ENCODE measurements around the gene CTDSP2.
"Not testable (repeated sequence)": the region's sequence is repeated elsewhere in the genome, so short reads cannot be mapped to it uniquely, and the experiment has no call there.

Gene CTDSP2

DNA sequence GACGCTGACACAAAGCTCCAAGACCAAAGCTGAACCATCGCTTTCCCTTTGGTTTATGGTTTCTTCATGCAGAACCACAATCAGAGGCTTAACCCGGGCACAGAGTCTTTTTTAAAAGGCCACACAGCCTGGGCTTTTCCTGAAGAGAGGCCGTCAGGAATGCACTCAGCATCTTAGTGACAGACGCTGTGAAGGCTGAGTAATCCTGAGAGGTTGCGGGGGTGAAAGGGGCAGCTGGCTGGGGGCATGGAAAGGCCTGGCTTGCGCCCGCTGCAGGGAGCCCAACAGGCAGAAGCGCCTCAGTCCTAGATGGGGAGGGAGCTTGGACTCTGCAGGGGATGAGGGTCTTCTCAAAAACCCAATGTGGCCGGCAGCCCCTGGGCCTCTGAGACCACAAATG, 13.6 kb downstream of the CTDSP2 start:
- DNase-seq = no peak

DNA sequence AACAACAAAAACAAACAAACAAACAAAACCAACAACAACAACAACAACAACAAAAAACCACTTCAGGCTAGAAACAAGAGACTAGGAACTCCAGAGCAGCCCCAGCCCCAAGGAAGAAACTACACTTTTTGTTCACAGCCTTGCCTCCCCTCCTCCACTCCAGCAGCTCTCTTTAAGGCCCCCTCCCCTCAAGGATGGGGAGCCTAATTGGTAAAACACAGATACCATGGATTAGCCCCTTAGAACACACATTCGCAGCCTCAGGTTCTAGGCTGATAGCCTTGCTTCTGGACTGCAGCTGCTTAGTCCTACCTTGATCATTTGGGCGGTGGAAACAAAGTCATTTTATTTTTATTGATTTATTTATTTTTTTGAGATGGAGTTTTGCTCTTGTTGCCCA, 16.1 kb downstream of the CTDSP2 start:
- DNase-seq = no peak

DNA sequence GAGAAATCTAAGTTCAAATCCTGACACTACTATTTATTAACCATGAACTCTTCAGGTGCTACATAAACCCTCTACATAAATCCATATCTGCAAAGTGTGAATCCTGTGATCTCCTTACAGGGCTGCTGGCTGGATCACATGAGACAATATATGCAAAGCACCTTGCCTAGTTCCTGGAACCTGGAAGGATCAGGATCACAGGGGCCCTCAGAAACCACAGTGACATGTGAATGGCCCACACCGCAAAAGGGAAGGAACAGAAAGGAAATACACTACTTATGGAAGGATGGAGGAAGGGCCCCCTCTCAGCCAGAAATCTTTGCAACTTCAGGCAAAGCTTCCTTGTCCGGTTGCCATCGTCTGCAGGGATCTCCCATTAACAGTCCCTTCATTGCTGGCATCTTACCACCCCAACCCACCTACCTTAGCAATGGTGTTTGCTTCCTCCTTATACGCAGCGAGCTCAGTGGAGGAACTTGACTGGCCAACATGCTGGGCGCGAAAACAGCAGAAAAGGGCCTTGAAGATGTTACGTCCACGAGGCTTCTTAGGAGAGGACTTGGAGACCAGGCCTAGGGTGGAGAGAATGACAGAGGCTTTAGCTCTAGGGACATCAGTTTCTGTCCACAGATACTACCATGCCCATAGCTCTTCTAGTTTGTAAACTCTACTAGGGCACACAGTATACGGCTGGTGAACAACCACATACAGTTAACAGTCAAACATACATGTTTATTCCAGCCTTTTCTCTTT, 17.3 kb downstream of the CTDSP2 start:
- no peak for DNase-seq

DNA sequence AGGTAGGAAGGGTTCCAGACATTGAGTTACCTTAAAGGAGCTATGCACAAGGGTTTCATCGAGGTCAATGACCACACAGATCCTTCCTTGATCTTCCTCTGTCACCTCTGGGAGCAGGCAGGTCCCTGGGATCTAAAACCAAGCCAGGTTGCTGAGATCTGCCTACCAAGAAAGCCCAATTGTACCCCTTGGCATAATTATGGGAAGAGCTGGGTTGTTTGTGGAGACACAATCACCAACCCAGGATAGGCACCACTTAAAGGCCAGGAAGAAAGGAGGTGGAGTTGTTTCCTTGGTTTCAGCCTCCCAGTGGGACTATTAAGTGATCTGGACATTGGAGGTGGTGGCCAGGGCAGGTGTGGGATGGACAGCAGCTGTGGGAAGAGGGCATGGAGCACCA, 19.6 kb downstream of the CTDSP2 start:
- DNase-seq = no peak

DNA sequence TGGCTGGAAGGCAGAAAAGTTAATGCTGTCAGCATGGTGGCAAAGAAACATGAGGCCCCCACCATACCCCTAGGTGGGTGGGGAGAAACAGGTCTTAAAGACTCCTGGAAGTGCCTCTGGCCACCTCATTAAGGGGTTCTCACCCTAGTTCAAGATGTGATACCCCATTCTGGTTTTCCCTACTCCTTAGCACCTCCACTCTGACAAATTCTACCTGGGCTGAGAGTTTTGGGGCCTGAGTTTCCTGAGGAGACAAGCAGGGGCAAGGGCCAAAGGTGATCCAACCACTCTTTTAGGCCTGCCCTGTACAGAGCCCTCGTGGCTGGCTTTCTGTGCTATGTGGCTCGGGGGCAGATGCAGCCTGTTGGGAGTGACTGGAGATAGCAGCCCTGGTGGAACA, 20.1 kb downstream of the CTDSP2 start:
- no peak for DNase-seq

DNA sequence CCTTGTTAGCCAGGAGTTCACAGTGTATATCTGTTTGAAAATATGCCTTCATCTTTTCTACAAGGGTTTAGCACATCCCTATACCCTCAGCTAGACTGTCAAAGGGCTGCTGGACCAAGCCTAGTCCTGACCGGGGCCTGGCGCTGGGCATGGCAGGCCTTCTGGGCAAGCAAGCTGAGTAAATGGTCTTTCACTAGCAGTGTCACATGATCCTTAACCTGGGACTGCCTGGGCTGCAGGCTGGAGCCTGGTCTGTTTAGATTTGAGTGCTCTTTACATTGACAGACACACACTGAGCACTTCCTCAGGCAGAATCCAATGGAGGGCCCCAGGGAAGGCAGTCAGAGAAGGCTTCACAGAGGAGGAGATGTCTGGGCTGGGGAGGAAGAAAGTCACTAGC, 21.1 kb downstream of the CTDSP2 start:
- no peak for DNase-seq

DNA sequence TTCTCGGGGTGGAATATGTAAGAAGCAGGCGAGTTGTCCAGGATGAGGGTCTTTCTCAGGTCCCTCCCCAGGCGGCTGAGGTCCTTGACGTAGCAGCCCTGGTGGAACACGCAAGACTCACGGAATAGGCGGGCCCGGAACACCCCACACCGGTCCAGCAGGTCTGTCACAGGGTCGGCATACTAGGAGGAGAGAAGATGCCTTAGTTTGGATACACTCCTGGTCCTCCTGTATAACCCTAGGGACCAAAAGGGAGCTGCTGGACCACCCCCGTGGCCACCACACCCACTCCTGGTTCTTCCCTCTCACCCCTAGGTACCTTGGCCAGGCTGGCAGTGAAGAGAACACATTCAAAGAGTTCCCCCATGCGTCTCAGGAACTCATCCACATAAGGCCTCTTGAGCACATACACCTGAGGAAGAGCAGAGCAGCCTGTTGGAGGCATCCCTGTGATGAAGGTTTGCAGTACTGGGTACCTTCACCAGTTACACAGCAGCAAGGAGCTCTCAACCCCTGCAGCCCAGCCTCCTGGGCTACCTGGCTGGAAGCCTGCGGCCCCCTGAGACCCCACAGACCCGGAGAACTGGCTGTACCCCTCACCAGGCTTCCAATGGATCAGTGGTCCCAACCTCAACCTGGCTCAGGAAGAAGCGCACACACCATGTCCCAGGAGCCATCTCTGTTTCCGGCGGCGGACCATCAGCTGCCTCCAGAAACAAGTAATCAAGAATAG, 22.5 kb downstream of the CTDSP2 start:
- DNase-seq = no peak

DNA sequence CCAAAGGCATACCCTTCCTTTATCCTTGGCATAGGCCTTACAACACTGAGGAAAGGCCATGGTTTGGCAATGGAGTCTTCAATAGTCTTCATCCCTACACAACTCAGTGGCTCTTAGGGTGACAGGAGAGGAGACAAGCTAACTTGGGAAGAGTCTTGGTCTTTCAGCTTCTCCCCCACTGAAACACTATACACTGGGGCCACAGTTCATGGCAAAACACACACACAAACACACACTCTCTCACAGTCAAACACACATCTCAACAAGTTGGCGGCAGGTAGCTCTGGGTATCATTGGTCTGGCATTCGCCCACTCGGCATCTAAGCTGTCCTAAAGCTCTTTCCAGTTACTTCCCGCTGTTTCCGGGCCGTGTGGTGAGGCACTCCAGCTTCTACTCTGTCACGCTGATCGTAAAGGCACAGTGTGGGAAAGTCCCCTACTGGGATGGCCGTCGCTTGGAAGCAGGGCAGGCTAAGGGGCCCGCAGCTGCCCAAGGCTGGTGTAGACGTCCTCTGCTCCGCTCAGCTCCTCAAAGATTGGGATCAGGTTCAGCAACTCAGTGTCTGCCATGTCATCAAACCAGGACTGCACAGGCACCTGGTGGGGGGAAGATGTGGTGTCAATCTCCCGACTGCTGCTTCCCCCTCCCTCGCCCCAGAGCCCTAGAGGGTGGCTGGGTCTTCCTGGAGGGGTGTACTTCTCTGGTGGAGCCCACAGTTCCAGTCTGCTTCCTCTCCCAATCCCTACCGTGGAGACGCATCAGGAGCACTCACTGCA, 23.2 kb downstream of the CTDSP2 start:
- no peak for DNase-seq

DNA sequence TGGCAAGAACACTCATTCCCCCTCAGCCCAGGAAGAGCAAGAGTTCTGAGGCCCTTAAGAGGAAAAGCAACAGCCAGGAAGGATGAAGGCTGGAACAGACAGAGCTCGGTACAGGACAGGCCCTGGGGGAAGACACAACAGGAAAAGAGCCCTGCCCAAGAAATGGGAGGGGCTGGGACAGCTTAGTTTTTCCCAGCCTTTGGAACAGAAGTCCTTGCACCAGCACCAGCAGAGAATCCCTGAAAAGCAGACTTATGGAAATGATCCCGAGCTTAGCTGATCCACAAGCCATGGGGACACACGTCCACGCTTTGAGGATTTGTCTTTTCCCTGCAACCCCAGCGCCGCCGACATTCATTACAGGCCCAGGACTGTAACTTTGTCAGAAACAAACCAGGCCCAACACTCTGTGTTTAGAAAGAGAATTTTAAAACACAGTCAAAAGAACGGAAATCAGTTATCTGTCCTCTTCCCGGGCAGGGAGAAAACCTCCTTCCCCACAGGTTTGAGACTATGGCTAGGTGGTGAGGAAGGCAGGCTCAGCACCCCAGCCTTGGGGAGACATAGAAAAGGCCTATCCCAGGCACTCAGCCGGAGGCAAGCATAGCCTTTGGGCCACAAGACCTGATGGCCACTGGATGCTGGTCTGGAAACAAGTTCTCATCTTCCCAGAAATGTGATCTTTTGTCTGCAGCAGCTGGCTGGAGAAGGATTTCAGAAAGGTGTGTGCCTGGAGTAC, 24.0 kb downstream of the CTDSP2 start:
- no peak for DNase-seq

DNA sequence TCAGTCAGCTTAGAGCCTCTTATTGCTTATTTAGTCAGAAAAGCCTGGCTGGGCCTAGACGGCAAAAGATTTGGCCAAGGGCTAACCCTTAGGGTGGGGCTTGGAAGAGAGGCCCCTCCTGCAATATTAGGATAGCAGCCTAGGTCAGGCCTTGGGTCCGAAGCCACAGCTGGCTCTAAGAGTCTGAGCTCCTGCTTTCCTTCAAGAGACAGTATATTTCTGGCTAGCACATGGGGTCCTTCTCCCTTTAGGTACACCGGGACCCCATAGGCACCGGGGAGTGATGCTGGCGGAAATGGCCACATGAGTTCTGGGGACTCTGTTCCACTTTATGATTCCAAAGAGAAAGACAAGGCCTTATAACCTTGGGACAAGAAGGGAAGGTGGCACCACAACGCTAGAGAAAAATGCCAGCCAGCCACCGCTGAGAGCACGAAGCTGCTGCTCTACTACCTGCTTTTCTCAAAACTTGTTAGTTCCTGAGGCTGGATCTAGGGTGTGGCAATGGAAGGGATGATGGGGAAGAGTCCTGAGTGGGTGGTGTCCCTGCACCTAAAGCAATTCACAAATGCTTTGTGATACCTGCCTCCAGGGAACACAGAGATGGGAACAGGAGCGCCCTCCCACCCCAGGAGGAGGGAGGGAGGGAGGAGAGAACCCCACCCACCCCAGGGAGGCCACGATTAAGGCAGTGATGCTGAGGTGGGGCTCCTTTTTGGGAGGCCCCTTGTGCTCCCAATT, 24.9 kb downstream of the CTDSP2 start:
- DNase-seq = no peak

DNA sequence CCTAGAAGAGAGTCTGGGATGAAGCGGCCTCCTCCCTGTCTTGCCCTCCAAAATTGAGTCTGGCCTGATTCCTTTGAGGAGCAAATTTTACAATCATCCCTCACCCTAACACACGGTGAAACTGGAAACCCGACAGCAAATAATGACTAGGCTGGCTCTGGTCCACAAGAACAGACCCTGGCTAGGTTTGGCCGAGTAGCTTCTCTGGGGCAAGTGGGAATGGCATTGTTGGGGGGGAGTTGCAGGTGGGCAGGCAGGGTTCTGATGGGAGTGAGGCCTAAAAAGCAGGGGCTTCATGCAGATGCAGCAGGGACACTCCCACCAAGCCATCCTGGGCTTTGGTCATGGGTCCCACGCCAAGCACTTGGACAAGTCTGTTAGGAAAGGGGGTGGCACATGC, 25.5 kb downstream of the CTDSP2 start:
- not testable (repeated sequence) for DNase-seq

DNA sequence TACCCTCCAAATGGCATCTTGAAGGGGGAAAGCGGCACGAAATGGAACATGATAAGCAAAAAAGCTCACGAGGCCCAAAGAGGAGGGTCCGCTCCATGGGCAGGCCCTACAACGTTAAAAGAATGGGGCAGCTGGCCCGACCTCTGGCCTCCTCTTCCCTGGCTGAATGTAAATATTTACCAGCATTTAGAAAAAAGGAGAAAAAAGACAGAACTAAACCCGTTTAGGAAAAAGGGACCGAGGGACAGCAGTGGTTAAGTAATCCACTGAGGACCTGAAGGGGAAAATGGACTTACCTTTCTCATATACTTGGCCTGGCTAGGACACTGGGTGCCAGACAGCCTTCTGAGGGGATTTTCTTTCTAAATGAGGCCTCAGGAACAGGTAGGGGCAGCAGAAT, 26.4 kb downstream of the CTDSP2 start:
- not testable (repeated sequence) for DNase-seq

DNA sequence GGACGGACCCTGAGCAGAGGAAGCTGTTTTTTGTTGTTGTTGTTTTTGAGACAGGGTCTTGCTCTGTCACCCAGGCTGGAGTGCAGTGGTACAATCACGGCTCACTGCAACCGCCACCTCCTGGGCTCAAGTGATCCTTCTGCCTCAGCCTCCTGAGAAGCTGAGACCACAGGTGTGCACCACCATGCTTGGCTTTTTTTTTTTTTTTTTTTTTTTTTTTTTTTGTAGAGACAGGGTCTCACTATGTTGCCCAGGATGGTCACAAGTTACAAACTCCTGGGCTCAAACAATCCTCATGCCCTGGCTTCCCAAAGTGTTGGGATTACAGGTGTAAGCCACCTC, 28.6 kb downstream of the CTDSP2 start:
- DNase-seq = not testable (repeated sequence)

DNA sequence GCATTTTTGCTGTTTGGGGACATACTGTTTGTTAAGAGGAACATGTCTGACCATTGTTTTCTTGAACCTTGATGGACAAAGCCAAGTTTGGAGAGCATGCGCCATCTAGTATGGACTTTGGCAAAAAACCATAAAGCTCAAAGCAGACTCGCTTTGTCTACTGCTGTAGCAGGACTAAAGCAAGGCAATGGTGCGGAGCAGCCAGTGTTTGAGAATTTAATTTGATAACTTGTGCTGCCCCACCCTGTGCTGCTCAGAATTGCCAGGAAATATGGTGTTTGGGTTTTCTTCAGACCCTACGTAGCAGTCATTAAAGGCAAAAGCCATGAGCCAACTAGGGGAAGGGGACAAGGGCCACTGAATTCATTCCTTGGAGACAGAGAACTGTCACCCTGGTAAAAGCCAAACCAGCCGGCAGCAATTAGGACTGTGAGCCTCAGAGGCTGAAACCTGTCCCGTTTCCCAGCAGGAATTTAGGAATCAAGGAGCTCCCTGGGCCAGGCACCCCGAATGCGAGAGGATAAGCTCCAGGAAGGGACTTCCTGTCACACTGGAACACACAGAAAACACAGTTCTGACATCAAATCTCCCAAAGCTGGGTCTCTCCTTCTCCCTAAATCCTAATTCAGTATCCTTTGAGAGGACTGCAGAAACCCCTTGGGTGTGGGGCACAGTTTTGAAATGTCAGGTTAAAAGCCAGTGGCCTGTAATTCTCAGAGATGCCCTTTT, 29.1 kb downstream of the CTDSP2 start:
- no peak for DNase-seq

DNA sequence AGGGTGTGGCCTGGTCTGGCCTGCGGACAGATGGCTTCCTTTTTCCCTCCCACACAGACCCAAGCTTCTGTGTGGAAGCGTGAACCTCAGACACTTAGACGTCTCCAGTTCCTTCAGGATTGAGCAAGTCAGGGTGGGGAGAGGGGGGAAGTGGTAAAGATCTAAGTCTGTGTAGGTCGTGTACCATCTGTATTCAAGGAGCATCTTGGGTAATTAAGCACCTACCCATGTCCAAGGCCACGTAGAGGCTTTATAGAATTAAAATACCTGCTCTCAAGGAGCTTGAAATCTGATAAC, 29.7 kb downstream of the CTDSP2 start:
- DNase-seq = no peak

DNA sequence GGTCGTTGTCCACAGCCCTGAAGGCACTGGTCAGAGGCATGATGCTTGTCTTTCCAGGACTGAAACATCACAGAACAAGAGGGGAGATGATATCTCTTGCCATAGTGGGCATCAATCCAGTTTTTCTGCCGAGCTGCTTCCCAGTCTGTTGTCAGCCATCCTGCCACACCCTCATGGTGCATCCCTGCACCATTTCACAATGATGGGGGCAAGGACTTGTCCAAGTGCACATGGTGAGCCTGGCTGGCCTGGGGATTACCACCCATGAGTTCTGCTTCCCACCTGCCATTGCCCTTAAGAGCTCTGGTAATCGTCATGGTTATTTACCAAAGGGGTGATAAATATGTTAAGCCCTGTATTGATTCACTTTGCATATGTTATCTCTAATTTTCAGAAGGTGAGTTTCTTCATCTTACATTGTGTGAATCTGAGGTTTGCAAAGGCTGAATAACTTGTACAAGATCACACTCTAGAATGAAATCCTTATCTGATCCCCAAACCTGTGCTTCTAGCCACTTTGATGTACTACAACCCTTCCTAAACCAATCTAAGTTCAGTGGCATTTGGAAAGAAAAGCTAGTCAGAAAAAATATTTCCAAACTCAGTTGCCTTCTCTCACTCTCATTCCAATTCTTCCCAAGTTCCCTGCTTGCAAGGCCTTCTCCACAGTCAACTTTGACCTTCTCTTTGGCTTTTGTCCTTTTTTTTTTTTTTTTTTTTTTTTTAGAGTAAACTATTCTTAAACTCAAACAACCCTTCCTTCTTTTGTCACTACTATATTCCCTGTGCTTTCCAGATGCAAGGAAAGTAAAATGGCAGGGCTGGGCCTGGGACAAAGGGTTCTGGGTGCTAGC, 30.3 kb downstream of the CTDSP2 start:
- DNase-seq = no peak

DNA sequence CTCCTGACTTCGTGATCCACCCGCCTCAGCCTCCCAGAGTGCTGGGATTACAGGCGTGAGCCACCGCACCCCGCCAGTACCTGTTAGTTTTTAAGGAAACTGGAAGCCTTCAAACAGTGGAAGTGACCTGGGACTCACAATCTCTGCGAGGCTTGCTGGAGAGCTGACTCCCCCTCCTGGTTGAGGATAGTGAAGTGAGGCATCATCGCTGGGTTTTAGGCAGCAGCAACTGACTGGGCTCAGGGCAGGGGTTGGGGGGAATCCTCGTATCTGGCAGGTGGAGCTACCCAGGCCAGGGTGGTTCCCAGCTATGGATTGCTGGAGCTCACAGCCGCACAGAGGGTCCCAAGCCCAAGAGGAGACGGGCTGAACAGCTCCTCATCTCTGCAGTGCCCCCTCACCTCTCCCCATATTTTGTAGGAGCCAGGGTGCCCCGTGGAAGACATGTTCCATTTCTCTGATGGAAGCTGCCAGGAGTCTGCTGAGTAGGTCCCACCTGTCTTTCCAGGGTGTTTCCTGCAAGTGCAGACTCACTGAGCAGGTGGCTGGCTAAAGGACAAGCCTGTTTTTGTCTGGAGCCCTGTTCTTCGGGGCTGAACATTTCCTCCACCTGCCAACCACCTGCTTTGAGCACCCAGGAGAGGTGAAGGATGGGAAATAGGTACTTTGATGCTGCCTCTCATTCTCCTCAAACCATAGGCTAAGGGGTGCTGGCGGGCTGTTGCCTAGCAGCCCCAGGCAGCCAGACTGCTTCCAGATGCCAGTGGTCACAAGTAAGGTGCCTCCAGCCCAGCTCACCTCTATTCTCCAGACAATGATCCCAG, 31.1 kb downstream of the CTDSP2 start:
- no peak for DNase-seq

DNA sequence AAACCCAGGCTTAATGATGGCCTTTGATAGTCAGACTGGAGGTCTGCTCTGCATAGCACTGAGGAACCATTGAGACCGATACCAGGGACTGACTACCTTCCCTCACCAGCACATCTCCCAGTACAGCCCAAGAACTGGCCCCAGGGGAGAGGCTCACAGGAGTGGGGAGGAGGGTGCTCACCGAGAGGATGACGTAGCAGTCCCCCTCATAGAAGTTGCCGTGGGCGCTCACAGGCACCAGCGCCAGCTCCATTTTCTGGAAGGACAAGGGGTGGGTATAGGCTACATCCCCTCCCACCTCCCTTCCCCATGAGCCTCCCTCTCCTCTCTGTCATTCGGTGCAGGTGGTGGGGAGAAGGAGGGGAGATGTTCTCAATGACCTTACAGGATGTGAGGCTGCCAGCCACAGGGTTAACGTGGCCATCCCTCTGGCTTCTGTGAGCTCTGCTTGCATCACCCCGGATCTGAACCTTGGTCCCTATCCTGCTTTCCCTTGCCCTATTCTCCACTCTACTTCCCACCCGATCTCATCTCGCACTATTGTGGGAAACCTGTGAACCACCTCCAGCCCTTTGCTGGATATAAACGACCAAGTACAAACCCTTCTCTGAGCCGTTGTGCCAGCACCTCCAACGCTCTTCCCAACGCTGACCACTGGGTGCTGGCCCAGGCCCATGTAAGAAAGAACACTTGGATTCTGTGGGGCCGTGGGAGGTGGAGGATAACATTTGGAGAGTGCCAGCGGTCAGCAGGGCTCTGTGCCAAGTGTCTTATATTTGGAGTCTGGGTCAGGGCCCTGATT, 32.4 kb downstream of the CTDSP2 start:
- DNase-seq = no peak

Measured in activated CD4-positive, alpha-beta T cell treated with anti-CD3 and anti-CD28 coated beads, Interleukin-2, Interleukin-6, amounts not matched to agents 100 ng/mL and 50 ng/mL, durations not matched to agents 16 hours and 8 hours (primary cell).